ENCODE measurements around the gene ABHD4.
"Not testable (repeated sequence)": the region's sequence is repeated elsewhere in the genome, so short reads cannot be mapped to it uniquely, and the experiment has no call there.

Gene ABHD4

GRCh38 chr14:22561661-22562579 lies 36.2 kb upstream of the ABHD4 start:
- DNase-seq (ENCODE audit: low read depth): no peak

- no peak for DNase-seq (ENCODE audit: low read depth)
Observed at GRCh38 chr14:22563987-22564386, 34.1 kb upstream of the ABHD4 start.

- DNase-seq (ENCODE audit: low read depth): no peak
Observed at GRCh38 chr14:22564463-22564862, 33.6 kb upstream of the ABHD4 start.

- DNase-seq (ENCODE audit: low read depth): no peak
Observed at GRCh38 chr14:22565391-22565945, 32.6 kb upstream of the ABHD4 start.

- DNase-seq (ENCODE audit: low read depth): not testable (repeated sequence)
Observed at GRCh38 chr14:22566266-22566665, 31.8 kb upstream of the ABHD4 start.

- DNase-seq (ENCODE audit: low read depth): no peak
Observed at GRCh38 chr14:22566845-22567244, 31.3 kb upstream of the ABHD4 start.

- no peak for DNase-seq (ENCODE audit: low read depth)
Observed at GRCh38 chr14:22567437-22567836, 30.7 kb upstream of the ABHD4 start.

- no peak for DNase-seq (ENCODE audit: low read depth)
Observed at GRCh38 chr14:22569106-22569736, 28.9 kb upstream of the ABHD4 start.

- no peak for DNase-seq (ENCODE audit: low read depth)
Observed at GRCh38 chr14:22569737-22570131, 28.4 kb upstream of the ABHD4 start.

- peak; percentile 56 for DNase-seq (ENCODE audit: low read depth)
Observed at GRCh38 chr14:22570132-22570949, 27.8 kb upstream of the ABHD4 start.

- DNase-seq (ENCODE audit: low read depth): no peak
Observed at GRCh38 chr14:22572562-22573058, 25.5 kb upstream of the ABHD4 start.

- no peak for DNase-seq (ENCODE audit: low read depth)
Observed at GRCh38 chr14:22573804-22574203, 24.3 kb upstream of the ABHD4 start.

- no peak for DNase-seq (ENCODE audit: low read depth)
Observed at GRCh38 chr14:22577334-22577908, 20.7 kb upstream of the ABHD4 start.

GRCh38 chr14:22579236-22579635 lies 18.9 kb upstream of the ABHD4 start:
- DNase-seq (ENCODE audit: low read depth): no peak

GRCh38 chr14:22579881-22580280 lies 18.2 kb upstream of the ABHD4 start:
- no peak for DNase-seq (ENCODE audit: low read depth)

GRCh38 chr14:22580625-22581024 lies 17.5 kb upstream of the ABHD4 start:
- no peak for DNase-seq (ENCODE audit: low read depth)

GRCh38 chr14:22583994-22584393 lies 14.1 kb upstream of the ABHD4 start:
- no peak for DNase-seq (ENCODE audit: low read depth)

GRCh38 chr14:22587247-22587646 lies 10.9 kb upstream of the ABHD4 start:
- DNase-seq (ENCODE audit: low read depth): no peak

- DNase-seq (ENCODE audit: low read depth): not testable (repeated sequence)
Observed at GRCh38 chr14:22587677-22588422, 10.2 kb upstream of the ABHD4 start.

- no peak for DNase-seq (ENCODE audit: low read depth)
Observed at GRCh38 chr14:22588526-22589095, 9.5 kb upstream of the ABHD4 start.

All from stromal cell of bone marrow (primary cell).